ENCODE results near the gene DMXL2.
"Not testable (repeated sequence)": the region's sequence is repeated elsewhere in the genome, so short reads cannot be mapped to it uniquely, and the experiment has no call there.

The DMXL2 gene

GRCh38 chr15:51612669-51613068 lies 9.9 kb downstream of the DMXL2 start:
- not testable (repeated sequence) for H3K4me1 Mint-ChIP-seq (ENCODE audit: low read depth); H3K27ac Mint-ChIP-seq; H3K36me3 Mint-ChIP-seq (ENCODE audit: low read depth); H3K27me3 Mint-ChIP-seq; H3K4me3 Mint-ChIP-seq; H3K9me3 Mint-ChIP-seq

- H3K36me3 Mint-ChIP-seq (ENCODE audit: low read depth); H3K27me3 Mint-ChIP-seq; H3K4me3 Mint-ChIP-seq; H3K4me1 Mint-ChIP-seq (ENCODE audit: low read depth); H3K9me3 Mint-ChIP-seq; H3K27ac Mint-ChIP-seq: not testable (repeated sequence)
Observed at GRCh38 chr15:51603462-51603948, 19.1 kb downstream of the DMXL2 start.

GRCh38 chr15:51603002-51603401 lies 19.6 kb downstream of the DMXL2 start:
- no peak overlapping the region for H3K27ac Mint-ChIP-seq
- peaks cover 7% of the 10 kb centered on the region for H3K4me1 Mint-ChIP-seq (ENCODE audit: low read depth)
- no peak overlapping the region for H3K4me3 Mint-ChIP-seq
- no peaks in the 10 kb centered on the region for H3K36me3 Mint-ChIP-seq (ENCODE audit: low read depth)
- no peaks in the 10 kb centered on the region for H3K9me3 Mint-ChIP-seq
- H3K27me3 Mint-ChIP-seq = no peaks in the 10 kb centered on the region

- H3K4me3 Mint-ChIP-seq = no peak overlapping the region
- H3K36me3 Mint-ChIP-seq (ENCODE audit: low read depth) = no peaks in the 10 kb centered on the region
- H3K4me1 Mint-ChIP-seq (ENCODE audit: low read depth) = peaks cover 7% of the 10 kb centered on the region
- H3K27me3 Mint-ChIP-seq = no peaks in the 10 kb centered on the region
- no peak overlapping the region for H3K27ac Mint-ChIP-seq
- no peaks in the 10 kb centered on the region for H3K9me3 Mint-ChIP-seq
Observed at GRCh38 chr15:51602484-51602883, 20.1 kb downstream of the DMXL2 start.

GRCh38 chr15:51601801-51602200 lies 20.8 kb downstream of the DMXL2 start:
- Mint-ChIP-seq H3K36me3 (ENCODE audit: low read depth) (no peaks in the 10 kb centered on the region), H3K27me3 (no peaks in the 10 kb centered on the region), H3K27ac (no peak overlapping the region), H3K4me3 (no peak overlapping the region), H3K9me3 (no peaks in the 10 kb centered on the region), H3K4me1 (ENCODE audit: low read depth) (peaks cover 7% of the 10 kb centered on the region)

GRCh38 chr15:51600114-51600513 lies 22.5 kb downstream of the DMXL2 start:
- Mint-ChIP-seq H3K36me3 (ENCODE audit: low read depth) (no peaks in the 10 kb centered on the region), H3K4me3 (no peak overlapping the region), H3K9me3 (no peaks in the 10 kb centered on the region), H3K27me3 (no peaks in the 10 kb centered on the region), H3K4me1 (ENCODE audit: low read depth) (peaks cover 7% of the 10 kb centered on the region), H3K27ac (no peak overlapping the region)

- peaks cover 6% of the 10 kb centered on the region for H3K9me3 Mint-ChIP-seq
- no peaks in the 10 kb centered on the region for H3K36me3 Mint-ChIP-seq (ENCODE audit: low read depth)
- no peak overlapping the region for H3K27ac Mint-ChIP-seq
Observed at GRCh38 chr15:51589881-51590568, 32.5 kb downstream of the DMXL2 start.

GRCh38 chr15:51588966-51589365 lies 33.6 kb downstream of the DMXL2 start:
- Mint-ChIP-seq H3K4me3 (no peak overlapping the region), H3K27me3 (no peaks in the 10 kb centered on the region), H3K9me3 (peaks cover 6% of the 10 kb centered on the region), H3K4me1 (ENCODE audit: low read depth) (no peaks in the 10 kb centered on the region), H3K36me3 (ENCODE audit: low read depth) (no peaks in the 10 kb centered on the region), H3K27ac (no peak overlapping the region)

More at GRCh38 chr15:51589881-51590568, 32.5 kb downstream of the DMXL2 start:
- no peaks in the 10 kb centered on the region for H3K27me3 Mint-ChIP-seq
- H3K4me1 Mint-ChIP-seq (ENCODE audit: low read depth) = no peaks in the 10 kb centered on the region
- no peak overlapping the region for H3K4me3 Mint-ChIP-seq

- H3K9me3 Mint-ChIP-seq = peaks cover 11% of the 10 kb centered on the region
- no peaks in the 10 kb centered on the region for H3K27me3 Mint-ChIP-seq
- no peaks in the 10 kb centered on the region for H3K4me1 Mint-ChIP-seq (ENCODE audit: low read depth)
- H3K27ac Mint-ChIP-seq = no peak overlapping the region
- H3K36me3 Mint-ChIP-seq (ENCODE audit: low read depth) = no peaks in the 10 kb centered on the region
- no peak overlapping the region for H3K4me3 Mint-ChIP-seq
Observed at GRCh38 chr15:51585986-51586385, 36.6 kb downstream of the DMXL2 start.

GRCh38 chr15:51580982-51581381 lies 41.6 kb downstream of the DMXL2 start:
- no peaks in the 10 kb centered on the region for H3K4me1 Mint-ChIP-seq (ENCODE audit: low read depth)
- H3K4me3 Mint-ChIP-seq = no peak overlapping the region
- peaks cover 5% of the 10 kb centered on the region for H3K9me3 Mint-ChIP-seq
- no peaks in the 10 kb centered on the region for H3K36me3 Mint-ChIP-seq (ENCODE audit: low read depth)
- no peak overlapping the region for H3K27ac Mint-ChIP-seq
- H3K27me3 Mint-ChIP-seq = no peaks in the 10 kb centered on the region

GRCh38 chr15:51580385-51580784 lies 42.2 kb downstream of the DMXL2 start:
- Mint-ChIP-seq H3K4me3 (no peak overlapping the region), H3K4me1 (ENCODE audit: low read depth) (no peaks in the 10 kb centered on the region), H3K27me3 (no peaks in the 10 kb centered on the region), H3K9me3 (peaks cover 5% of the 10 kb centered on the region), H3K36me3 (ENCODE audit: low read depth) (no peaks in the 10 kb centered on the region), H3K27ac (no peak overlapping the region)

- H3K4me1 Mint-ChIP-seq (ENCODE audit: low read depth) = no peaks in the 10 kb centered on the region
- no peaks in the 10 kb centered on the region for H3K27me3 Mint-ChIP-seq
- H3K9me3 Mint-ChIP-seq = peaks cover 5% of the 10 kb centered on the region
- H3K36me3 Mint-ChIP-seq (ENCODE audit: low read depth) = no peaks in the 10 kb centered on the region
- H3K27ac Mint-ChIP-seq = no peak overlapping the region
- H3K4me3 Mint-ChIP-seq = no peak overlapping the region
Observed at GRCh38 chr15:51579012-51579411, 43.6 kb downstream of the DMXL2 start.

GRCh38 chr15:51577636-51578304 lies 44.8 kb downstream of the DMXL2 start:
- H3K4me1 Mint-ChIP-seq (ENCODE audit: low read depth) = no peaks in the 10 kb centered on the region
- no peaks in the 10 kb centered on the region for H3K27me3 Mint-ChIP-seq
- peaks cover 1% of the 10 kb centered on the region for H3K36me3 Mint-ChIP-seq (ENCODE audit: low read depth)
- H3K27ac Mint-ChIP-seq = no peak overlapping the region
- H3K4me3 Mint-ChIP-seq = no peak overlapping the region
- H3K9me3 Mint-ChIP-seq = peaks cover 5% of the 10 kb centered on the region

- H3K4me1 Mint-ChIP-seq (ENCODE audit: low read depth) = no peaks in the 10 kb centered on the region
- no peak overlapping the region for H3K4me3 Mint-ChIP-seq
Observed at GRCh38 chr15:51576911-51577500, 45.6 kb downstream of the DMXL2 start.

GRCh38 chr15:51576286-51576850 lies 46.2 kb downstream of the DMXL2 start:
- Mint-ChIP-seq H3K9me3 (no peaks in the 10 kb centered on the region), H3K27ac (no peak overlapping the region), H3K36me3 (ENCODE audit: low read depth) (peaks cover 4% of the 10 kb centered on the region), H3K4me1 (ENCODE audit: low read depth) (no peaks in the 10 kb centered on the region), H3K4me3 (no peak overlapping the region), H3K27me3 (no peaks in the 10 kb centered on the region)

More at GRCh38 chr15:51576911-51577500, 45.6 kb downstream of the DMXL2 start:
- peaks cover 4% of the 10 kb centered on the region for H3K36me3 Mint-ChIP-seq (ENCODE audit: low read depth)
- H3K27ac Mint-ChIP-seq = no peak overlapping the region
- peaks cover under 1% of the 10 kb centered on the region for H3K9me3 Mint-ChIP-seq
- no peaks in the 10 kb centered on the region for H3K27me3 Mint-ChIP-seq
